ENCODE results near the gene TMEM127. TPM values are rescaled to one million over a fixed set of nuclear protein-coding genes. Genes with fewer than 3 reads are reported as not detected.

The TMEM127 gene
- total RNA-seq, 1 experiment from 2014 or later, result 25.3 TPM

DNA sequence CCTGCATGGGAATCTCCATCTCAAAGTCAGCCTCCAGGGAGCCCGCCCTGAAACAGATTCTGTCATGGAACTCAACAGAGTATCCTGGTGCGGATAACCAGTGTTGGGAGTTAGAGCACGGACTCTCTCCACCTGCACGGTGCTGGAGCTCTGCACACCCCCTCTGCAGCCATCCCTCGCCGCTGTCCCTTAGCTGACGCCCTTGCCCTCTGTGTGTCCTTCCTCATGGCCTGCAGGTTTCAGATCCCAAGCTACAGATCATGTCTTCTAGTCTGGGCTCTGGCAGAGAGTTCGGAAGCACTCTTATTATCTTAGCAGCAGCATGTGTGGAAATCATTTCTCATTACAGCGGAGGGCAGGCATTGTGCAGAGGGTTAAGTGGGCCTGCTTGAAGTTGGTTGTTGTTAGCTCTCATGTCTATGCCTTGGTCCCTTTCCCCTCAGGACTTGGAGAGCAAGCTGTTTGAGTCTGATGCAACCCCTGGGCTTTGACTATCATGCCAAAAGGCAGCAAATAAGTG is 26.0 kb downstream of the TMEM127 start:
- Histone ChIP-seq H3K27ac (ENCODE audit: low read depth, low read length) (no peak overlapping the region), H2AFZ (ENCODE audit: low read depth, low read length, poor library complexity, severe bottlenecking) (no peak overlapping the region), H4K20me1 (ENCODE audit: insufficient read depth) (no peaks in the 10 kb centered on the region), H3K4me2 (ENCODE audit: low read length) (no peak overlapping the region), H3K9ac (ENCODE audit: low read length) (no peak overlapping the region), H3K4me3 (replicated peaks in 1 of 2; ENCODE audit: low read depth in 1 of 2, low read length in 2 of 2) (no peak overlapping the region), H3K9me2 (ENCODE audit: insufficient read depth) (no peaks in the 10 kb centered on the region), H3K4me1 (ENCODE audit: control insufficient read depth in 1 of 2, insufficient read depth in 2 of 2, low read length in 2 of 2) (no peaks in the 10 kb centered on the region), H3K9me3 (ENCODE audit: control insufficient read depth in 1 of 2, insufficient read depth in 1 of 2, low read depth in 1 of 2, low read length in 2 of 2) (no peaks in the 10 kb centered on the region), H3K79me2 (ENCODE audit: insufficient read depth, low read length) (no peaks in the 10 kb centered on the region), H3K27me3 (ENCODE audit: insufficient read depth, low read length) (no peaks in the 10 kb centered on the region), H3K36me3 (ENCODE audit: control insufficient read depth in 1 of 2, insufficient read depth in 2 of 2, low read length in 2 of 2) (no peaks in the 10 kb centered on the region)
- intact Hi-C loops (cut with micrococcal nuclease), result no loop called here
- ChIA-PET POLR2A (no interaction called here), RAD21 (ENCODE audit: low non-redundant PET in 1 of 2, low total read pairs in 2 of 2, uncharacterized antibody in 2 of 2, unreplicated experiment in 2 of 2) (no interaction called here), CTCF (no interaction called here)
- DNase-seq (ENCODE audit: low read depth, low spot score) (no peak), ATAC-seq (no peak)
- no TSS peak for BruUV-seq (replicated peaks)
- TF ChIP-seq ELF1 (IDR thresholded peaks at IDR 0.05; ENCODE audit: borderline replicate concordance, low read depth) (no peak), SP1 (IDR thresholded peaks at IDR 0.05; ENCODE audit: low read depth) (no peak), POLR2AphosphoS5 (IDR thresholded peaks at IDR 0.05; ENCODE audit: low read depth, low read length) (no peak), FOSL1 (IDR thresholded peaks at IDR 0.05; ENCODE audit: low read depth) (no peak), TCF7L2 (IDR thresholded peaks at IDR 0.05; ENCODE audit: borderline replicate concordance, extremely low read depth, insufficient read depth, insufficient read length) (no peak), CTCF (IDR thresholded peaks at IDR 0.05 in 2 of 3, conservative IDR thresholded peaks at IDR 0.05 in 1 of 3; ENCODE audit: borderline replicate concordance in 1 of 3, insufficient read depth in 1 of 3, low read depth in 2 of 3, low read length in 2 of 3) (no peak), ZFX (IDR thresholded peaks at IDR 0.05) (no peak), POLR2A (IDR thresholded peaks at IDR 0.05; ENCODE audit: borderline replicate concordance, extremely low read depth, insufficient read depth, insufficient read length) (no peak), CBX3 (IDR thresholded peaks at IDR 0.05; ENCODE audit: low read depth) (no peak), REST (IDR thresholded peaks at IDR 0.05; ENCODE audit: low read depth) (no peak), RAD21 (IDR thresholded peaks at IDR 0.05; ENCODE audit: low read depth) (no peak), CEBPB (IDR thresholded peaks at IDR 0.05; ENCODE audit: low read depth) (no peak), SIN3A (IDR thresholded peaks at IDR 0.05; ENCODE audit: low read depth) (no peak), EGR1 (IDR thresholded peaks at IDR 0.05; ENCODE audit: low read depth) (no peak)
- TF ChIP-seq, protein P1, sequence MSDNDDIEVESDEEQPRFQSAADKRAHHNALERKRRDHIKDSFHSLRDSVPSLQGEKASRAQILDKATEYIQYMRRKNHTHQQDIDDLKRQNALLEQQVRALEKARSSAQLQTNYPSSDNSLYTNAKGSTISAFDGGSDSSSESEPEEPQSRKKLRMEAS (IDR thresholded peaks at IDR 0.05), result no peak
- TF ChIP-seq, protein P2, sequence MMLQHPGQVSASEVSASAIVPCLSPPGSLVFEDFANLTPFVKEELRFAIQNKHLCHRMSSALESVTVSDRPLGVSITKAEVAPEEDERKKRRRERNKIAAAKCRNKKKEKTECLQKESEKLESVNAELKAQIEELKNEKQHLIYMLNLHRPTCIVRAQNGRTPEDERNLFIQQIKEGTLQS (IDR thresholded peaks at IDR 0.05), result no peak

Data from HCT116 (cell line).